ENCODE results near the gene METTL15.

DNA sequence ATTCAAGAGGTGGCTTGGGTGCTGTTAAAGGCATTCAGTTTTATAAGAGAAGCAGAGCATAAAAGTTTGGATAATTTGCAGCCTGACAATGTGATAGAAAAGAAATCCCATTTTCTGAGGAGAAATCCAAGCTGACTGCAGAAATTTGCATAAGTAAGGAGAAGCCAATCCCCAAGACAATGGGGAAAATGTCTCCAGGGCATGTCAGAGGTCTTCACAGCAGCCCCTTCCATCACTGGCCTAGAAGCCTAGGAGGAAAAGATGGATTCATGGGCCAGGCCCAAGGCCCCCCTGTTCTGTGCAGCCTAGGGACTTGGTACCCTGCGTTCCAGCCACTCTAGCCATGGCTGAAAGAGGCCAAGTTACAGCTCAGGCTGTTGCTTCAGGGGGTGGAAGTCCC, 207.3 kb downstream of the METTL15 start:
- TF ChIP-seq, protein P1, sequence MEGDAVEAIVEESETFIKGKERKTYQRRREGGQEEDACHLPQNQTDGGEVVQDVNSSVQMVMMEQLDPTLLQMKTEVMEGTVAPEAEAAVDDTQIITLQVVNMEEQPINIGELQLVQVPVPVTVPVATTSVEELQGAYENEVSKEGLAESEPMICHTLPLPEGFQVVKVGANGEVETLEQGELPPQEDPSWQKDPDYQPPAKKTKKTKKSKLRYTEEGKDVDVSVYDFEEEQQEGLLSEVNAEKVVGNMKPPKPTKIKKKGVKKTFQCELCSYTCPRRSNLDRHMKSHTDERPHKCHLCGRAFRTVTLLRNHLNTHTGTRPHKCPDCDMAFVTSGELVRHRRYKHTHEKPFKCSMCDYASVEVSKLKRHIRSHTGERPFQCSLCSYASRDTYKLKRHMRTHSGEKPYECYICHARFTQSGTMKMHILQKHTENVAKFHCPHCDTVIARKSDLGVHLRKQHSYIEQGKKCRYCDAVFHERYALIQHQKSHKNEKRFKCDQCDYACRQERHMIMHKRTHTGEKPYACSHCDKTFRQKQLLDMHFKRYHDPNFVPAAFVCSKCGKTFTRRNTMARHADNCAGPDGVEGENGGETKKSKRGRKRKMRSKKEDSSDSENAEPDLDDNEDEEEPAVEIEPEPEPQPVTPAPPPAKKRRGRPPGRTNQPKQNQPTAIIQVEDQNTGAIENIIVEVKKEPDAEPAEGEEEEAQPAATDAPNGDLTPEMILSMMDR (conservative IDR thresholded peaks at IDR 0.05; ENCODE audit: low read depth, low read length) = no peak
- TF ChIP-seq EZH2 (IDR thresholded peaks at IDR 0.05; ENCODE audit: low read length, unreplicated experiment) (no peak), EZH2phosphoT487 (IDR thresholded peaks at IDR 0.05; ENCODE audit: borderline replicate concordance, low read length) (no peak)
